ENCODE data around the gene CCDC91.

GRCh38 chr12:28340261-28341045, 150.2 kb downstream of the CCDC91 start:
- no peak for TF ChIP-seq CTCF (IDR thresholded peaks at IDR 0.05)
- TF ChIP-seq POLR2A (IDR thresholded peaks at IDR 0.05) = no peak

All from vagina (tissue), 2 donors.